Measurements from ENCODE around the gene ZNF792.
"Not testable (repeated sequence)": the region's sequence is repeated elsewhere in the genome, so short reads cannot be mapped to it uniquely, and the experiment has no call there.

DNA sequence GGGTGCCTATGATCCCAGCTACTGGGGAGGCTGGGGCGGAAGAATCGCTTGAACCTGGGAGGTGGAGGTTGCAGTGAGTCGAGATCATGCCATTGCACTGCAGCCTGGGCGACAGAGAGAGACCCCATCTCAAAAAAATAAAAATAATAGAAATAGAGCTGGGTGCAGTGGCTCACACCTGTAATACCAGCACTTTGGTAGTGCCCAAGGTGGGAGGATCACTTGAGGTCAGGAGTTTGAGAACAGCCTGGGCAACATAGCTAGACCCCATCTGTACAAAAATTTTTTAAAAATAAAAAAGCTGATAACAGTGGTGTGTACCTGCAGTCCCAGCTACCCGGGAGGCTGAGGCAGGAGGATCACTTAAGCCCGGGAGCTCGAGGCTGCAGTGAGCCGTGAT is 43.4 kb upstream of the ZNF792 start:
- TF ChIP-seq, protein P1, sequence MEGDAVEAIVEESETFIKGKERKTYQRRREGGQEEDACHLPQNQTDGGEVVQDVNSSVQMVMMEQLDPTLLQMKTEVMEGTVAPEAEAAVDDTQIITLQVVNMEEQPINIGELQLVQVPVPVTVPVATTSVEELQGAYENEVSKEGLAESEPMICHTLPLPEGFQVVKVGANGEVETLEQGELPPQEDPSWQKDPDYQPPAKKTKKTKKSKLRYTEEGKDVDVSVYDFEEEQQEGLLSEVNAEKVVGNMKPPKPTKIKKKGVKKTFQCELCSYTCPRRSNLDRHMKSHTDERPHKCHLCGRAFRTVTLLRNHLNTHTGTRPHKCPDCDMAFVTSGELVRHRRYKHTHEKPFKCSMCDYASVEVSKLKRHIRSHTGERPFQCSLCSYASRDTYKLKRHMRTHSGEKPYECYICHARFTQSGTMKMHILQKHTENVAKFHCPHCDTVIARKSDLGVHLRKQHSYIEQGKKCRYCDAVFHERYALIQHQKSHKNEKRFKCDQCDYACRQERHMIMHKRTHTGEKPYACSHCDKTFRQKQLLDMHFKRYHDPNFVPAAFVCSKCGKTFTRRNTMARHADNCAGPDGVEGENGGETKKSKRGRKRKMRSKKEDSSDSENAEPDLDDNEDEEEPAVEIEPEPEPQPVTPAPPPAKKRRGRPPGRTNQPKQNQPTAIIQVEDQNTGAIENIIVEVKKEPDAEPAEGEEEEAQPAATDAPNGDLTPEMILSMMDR (IDR thresholded peaks at IDR 0.05): not testable (repeated sequence)
- not testable (repeated sequence) for TF ChIP-seq EZH2 (IDR thresholded peaks at IDR 0.05; ENCODE audit: borderline replicate concordance, insufficient read depth, low read depth, low read length, poor library complexity, severe bottlenecking)

All from B cell (primary cell).